GM19035 (cell line): ENCODE data around the gene TTF1.

Experiments
- ATAC-seq: cut with Tn5 transposase; IDR thresholded peaks from one replicate; pipeline ENCODE4 v1.9.1; 2021; ENCODE audit not compliant: unreplicated experiment

TTF1 gene

DNA sequence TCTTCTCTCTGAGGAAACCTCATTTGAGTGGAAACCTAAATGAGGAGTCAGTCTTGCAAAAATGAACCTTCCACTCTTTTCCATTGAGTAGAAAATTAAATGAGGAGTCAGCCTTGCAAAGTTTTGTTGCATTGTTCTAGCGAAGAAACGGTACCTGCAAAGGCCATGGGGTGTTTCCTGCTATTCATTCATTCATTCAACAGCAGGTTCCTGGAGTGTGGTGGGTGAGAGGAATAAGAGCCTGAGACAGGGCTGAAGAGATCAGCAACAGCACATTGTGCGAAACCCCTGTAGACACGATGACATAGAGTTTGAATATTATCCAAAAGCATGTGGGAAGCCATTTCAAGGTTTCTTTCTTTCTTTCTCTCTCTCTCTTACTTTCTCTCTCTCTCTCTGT is 37.2 kb downstream of the TTF1 start:
- ATAC-seq = no peak

DNA sequence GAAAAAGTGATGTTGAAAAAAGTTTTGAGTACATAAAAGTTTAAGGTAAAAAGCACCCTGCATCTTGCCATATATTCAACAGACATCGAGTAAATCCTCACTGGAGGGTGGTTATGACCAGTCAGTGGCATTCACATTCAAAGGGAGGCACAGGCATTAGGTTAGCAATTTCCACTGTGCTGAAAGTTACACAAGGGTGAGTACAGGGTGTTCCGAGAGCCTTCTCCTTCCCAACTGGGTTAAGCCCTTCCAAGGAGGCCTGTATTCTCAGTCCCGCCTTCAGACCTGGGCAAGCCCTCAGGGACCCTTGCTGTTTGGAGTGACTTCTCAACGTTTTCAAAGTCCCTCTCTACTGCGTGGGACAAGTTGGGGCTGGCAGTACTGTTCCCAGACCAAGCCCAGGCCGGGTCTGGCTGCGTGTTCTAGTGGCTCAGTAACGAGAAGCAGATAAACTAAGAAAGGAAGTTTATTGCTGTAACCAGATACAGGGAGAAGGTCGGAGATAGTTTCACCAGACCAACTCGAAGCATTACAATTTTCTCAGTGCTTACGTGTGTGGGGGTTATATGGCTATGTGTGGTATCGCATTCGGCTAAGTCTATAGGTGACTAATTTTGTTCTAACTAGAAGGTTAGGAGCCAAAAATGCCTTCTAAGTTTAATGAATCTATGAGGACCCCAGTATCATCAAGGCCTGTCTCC is 38.9 kb downstream of the TTF1 start:
- no peak for ATAC-seq

DNA sequence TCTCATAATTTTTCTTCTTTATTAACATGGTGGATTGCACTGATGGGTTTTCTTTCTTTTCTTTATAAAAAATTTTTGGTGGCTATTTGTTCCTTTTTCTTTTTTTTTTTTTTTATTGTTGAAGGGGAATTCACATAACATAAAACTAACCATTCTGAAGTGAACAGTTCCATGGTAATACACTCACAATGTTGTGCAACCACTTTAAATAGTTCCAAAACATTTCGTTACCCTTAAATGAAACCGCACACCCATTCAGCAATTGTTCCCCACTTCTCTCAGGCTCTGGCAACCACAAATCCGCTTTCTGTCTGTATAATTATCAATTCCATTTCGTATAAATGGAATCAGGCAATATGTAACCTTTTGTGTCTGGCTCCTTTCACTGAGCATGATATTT is 40.2 kb downstream of the TTF1 start:
- ATAC-seq = no peak

DNA sequence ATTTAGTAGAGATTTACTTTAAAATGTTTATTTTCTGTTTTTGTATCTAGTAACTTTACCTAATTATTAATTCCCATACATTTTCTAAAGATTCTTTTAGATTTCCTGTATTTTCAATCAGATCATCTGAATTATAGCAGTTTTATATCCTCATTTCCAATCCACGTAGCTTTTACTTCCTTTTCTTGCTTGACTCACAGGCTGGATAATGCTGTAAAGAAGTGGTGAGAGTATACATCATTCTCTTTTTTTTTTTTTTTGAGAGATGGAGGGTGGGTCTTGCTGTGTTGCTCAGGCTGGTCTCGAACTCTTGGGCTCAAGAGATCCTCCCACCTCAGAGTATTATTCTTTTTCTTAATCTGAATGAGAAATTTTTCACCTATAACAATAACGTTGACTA is 40.7 kb downstream of the TTF1 start:
- ATAC-seq = no peak

DNA sequence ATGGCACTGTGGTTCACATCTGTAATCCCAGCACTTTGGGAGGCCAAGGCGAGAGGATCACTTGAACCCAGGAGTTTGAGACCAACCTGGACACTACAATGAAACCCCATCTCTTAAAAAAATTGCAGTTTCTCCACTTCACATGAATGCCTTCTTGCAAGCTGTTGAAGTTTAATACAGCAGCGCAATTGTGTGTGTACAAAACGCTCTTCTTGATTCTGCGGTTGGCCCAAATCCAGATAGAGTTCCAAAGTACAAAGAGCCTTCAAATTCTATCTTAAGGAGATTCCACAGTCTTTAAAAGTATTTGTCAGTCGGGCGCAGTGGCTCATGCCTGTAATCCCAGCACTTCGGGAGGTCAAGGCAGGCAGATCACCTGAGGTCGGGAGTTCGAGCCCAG is 42.6 kb downstream of the TTF1 start:
- no peak for ATAC-seq

DNA sequence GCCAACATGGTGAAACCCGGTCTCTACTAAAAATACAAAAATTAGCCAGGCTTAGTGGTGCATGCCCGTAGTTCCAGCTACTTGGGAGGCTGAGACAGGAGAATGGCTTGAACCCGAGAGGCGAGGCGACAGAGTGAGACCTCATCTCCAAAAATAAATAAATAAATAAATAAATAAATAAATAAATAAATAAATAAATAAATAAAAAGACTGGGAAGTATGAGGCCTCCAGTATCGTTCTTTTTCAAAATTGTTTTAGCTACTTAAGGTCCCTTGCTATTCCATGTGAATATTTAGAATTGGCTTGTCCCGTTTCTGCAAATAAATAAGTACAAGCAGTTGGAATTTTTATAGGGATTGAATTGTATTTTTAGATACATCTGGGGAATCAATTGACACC is 48.9 kb downstream of the TTF1 start:
- ATAC-seq = no peak

DNA sequence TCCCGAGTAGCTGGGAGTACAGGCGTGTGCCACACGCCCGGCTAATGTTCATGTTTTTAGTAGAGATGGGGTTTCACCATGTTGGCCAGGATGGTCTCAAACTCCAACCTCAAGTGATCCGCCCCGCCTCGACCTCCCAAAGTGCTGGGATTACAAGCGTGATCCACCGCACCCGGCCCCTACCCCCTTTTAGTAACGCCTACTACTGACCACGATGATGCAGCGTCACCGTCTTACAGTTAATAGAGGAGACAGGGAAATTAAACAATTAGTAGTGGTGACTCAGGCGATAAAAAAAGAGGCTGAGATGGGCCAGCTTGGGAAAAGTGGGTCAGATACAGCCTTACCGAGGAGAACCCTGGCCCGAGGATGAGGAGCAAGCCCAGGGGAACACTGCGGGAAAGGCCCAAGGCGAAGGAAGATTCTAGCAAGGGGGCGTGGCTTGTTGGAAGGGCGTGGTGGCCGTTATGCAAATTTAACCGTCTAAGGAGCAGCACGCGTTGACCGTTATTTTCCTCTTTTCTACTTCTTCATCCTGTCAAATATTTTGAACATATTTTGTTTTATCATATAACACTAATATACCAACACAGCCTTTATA is 50.2 kb downstream of the TTF1 start:
- ATAC-seq = no peak

DNA sequence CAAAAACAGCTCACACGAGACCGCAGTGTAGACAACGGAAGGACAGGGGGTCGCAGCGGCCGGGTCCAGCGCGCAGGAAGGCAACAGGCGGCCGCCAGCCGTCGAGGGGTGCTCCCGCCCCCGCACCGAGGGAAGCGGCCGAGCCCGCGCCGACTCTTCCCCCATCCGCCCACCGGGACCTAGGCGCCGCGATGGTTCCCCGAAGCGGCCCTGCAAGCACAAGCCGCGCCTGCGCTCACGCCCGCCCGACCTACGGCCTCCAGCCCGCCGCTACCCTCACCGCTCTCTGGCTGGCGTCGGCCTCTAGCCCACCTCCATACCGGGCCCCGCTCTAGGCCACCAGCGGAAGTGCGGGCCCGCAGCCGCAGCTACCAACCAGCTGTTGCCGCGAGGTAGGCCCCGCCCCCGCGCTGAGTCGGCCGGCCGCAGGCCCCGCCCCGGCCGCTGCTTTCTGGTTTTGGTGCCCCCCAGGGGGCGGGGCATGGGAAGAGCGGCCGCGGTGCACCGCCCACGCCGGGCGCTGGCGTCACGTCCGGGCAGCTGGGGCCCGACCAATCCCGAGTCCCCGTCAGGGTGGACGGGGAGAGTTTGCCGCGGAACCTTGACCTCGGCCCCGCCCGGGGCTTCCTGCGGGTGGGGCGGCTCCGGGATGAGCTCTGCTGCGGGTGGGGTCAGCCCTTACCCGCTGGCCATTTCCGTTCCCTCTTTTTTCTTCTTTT is 51.8 kb downstream of the TTF1 start, which contains the start of gene SETX:
Gene SETX, minus strand, starts transcription at position 350 of the 719 bp plus-strand sequence. CDS start 5,558 bp downstream, outside the sequence.
- ATAC-seq = peak; percentile 84

DNA sequence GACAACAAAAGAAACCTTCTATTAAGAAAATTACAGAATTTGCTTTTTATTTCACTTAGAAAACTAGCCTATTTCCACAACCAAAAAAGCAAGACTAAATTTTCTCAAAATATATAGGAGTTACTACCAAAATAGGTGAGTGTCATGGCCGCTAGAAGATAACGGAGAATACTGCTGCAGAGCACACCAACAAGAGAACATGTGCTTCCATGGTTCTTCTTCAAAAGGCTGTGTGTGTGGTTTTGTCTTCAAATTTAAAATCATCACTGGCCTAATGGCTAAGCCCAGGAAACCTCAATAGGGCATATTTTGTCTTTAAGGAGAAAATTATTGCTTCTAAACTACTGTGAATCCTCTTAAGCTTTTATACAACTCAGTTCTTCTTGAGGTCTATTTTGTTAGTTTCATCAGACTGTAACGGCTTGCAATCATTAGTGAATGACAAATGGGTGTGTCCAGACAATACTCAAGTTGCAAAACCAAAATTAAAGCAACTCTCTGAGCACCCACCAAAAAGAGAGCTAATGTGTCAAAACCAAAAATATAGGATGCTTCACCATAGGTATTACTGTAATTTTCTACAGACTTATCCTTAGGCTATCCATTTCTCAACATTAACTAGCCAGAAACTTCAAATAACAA is 55.1 kb downstream of the TTF1 start:
- ATAC-seq = no peak

DNA sequence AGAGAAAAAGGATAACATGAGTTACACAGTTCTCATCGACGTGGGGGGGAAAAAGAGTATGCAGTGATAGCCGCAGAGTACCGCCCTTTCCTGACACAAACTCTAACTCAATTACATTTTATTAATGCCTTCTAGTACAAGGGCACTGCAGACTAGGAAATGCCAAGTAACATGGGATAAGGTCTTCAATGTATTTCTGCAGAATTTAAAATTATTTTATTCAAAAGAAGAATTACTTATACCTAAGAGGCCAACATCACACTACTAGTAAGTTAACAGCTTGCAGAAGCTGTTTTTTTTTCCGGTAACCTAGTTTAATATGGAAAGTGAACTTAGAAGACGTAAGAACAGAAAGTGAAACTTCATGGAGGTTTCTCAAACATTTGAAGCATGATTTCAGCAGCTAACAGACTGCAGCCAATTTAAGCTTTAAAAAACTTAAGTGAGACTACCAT is 55.8 kb downstream of the TTF1 start:
- ATAC-seq = no peak

DNA sequence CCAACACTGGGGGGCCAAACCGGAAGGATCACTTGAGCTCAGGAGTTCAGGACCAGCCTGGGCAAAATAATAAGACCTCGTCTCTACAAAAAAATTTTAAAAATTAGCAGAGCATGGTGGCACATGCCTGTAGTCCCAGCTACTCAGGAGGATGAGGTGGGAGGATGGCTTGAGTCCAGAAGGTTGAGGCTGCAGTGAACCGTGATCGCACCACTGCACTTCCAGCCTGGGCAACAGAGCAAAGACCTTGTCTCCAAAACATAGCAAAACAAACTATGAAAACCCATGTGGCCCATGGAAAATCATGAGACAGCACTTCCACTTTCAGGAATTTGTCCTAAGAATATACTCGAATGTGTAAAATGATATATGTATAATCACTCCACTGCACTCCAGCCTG is 58.0 kb downstream of the TTF1 start:
- ATAC-seq = no peak

DNA sequence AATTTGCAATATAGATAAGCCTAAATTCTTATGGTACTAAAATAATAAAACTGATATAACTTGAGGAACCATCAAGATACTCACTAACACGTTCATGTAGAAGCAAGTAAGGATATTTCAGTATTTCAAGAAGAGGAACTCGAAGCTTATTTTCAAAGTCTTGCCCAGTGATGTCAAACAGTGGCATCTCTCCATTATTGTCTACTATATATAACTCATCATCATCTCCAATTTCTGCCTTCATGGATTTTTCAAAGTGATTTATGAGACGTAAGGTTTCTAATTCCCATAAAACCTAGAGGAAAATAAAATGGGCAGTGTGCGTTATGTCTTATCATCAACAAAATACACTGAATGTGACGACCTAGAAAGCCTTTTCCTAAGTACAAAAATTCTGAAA is 60.5 kb downstream of the TTF1 start:
- ATAC-seq = no peak

DNA sequence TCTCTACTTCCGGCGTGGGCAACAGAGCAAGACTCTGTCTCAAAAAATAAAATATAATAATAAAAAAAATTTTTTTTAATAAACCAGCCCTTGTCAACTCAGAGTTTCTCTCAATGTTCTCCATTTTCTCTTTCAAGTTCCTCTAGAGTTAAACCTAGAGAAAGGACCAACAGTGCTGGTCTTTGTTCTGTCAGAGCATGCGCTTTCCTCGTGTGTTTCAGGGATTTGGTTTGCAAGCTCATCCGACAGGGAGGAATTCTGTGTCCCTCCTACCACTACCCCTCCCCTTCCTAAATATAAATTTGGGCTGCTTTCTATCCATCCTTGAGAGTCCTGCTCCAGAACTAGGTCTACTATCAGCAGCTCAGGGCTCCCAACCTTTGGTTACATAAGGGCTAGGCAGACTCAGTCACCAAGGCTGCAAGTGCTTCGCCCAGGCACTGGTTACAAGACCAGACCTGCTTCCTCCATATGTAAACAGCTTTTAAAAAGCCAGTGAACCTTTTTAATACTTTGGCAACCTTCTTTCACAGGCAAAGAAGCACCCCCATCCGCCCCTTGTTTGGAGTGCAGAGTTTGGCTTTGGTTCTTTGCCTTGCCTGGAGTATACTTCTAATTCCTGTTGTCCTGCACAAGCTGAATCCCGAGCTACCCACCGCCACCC is 65.3 kb downstream of the TTF1 start:
- ATAC-seq = no peak

DNA sequence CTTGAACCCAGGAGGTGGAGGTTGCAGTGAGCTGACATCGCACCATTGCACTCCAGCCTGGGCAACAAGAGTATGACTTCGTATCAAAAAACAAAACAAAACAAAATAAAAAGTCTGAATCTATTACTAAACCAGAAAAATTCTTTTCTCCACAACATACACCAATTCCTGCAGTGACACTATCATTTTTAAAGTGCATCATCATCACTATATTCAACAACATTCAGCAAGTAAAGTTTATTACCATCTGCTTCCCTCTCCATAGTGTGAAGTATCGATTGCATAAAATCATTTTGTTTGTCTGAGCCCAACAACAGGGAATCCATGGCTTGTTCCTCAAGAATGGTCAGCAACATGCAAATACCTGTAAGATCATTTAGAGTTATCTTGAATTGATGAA is 72.3 kb downstream of the TTF1 start:
- ATAC-seq = no peak

DNA sequence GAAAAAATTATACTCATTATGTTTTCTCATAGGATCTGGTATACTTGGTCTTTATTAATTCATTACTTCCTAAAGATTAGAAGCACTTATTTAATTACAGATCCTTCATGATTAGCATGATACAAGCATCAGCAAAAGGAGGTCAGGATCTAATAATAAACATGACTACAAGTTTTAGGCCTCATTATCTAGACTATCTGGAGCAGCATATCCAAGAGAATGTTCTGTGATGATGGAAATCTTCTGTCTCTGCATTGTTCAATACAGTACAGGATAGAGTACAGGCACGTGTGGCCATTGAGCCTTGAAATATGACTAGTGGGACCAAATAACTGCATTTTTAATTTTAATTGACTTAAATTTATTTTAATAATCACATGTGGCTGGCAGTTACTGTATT is 73.1 kb downstream of the TTF1 start:
- no peak for ATAC-seq

DNA sequence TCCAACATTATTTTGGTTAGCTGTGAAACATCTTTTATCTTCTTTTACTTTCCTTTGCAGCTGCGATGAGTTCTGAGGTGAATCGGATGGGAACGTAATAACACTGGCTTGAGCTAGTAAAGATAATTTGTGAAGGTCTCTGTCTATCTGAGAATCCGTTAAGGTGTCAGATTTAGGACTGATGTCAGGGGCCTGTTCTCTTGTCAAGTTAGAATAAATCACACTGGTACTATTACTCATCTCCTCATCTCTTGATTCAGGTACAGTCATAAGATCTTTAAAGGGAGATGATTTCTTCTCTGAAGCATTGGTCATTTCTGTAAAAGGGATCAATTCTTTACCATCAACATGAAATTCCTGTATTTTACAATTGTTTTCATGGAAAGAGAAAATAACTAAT is 78.1 kb downstream of the TTF1 start:
- no peak for ATAC-seq

DNA sequence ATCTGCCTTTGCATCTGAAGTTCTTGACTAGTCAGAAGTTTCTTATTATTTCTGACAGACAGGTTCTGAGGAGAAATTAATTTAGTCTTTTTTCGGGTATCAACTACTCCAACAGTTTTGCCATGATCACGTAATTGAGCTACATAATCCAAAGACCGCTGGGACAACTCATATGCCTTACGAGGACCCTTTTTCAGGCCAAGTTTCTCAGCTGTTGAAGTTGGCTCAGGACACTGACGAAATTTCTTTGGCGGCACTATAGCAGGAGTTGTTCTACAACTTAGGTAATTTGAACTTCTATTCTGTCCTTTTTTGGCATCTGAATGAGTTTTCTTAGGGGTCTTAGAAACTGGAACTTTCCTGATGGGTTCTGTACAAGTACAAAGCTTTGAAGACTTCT is 79.1 kb downstream of the TTF1 start:
- no peak for ATAC-seq
